ENCODE measurements around the gene UBE2G1.

- TF ChIP-seq CTCF (IDR thresholded peaks at IDR 0.05; ENCODE audit: insufficient read depth, low read length, poor library complexity, severe bottlenecking) (no peak), EZH2phosphoT487 (conservative IDR thresholded peaks at IDR 0.05; ENCODE audit: low read length) (no peak)
These were observed 96.6 kb downstream of the UBE2G1 start for GRCh38 chr17:4269915-4270314.

Data from SU-DHL-6 (cell line).